Body of pancreas (tissue), 4 donors: ENCODE results near the gene CRIP1.

Source experiments
- POLR2A ChIP-seq, 3 donors: fragments of 450-650 bp; IDR thresholded peaks; one replicate each; pipeline ENCODE4 v1.6.1; 2016; ENCODE audit warnings: antibody characterized with exemption in 3 of 3, mild to moderate bottlenecking in 2 of 3
- TF ChIP-seq, protein P1 (sequence below), 7 experiments: fragments of 450-650 bp in 4 of 7; fragments of 200-600 bp in 3 of 7; sonication (generic) in 3 of 7; IDR thresholded peaks; one replicate each; pipeline ENCODE4 v1.5.1; 2016 to 2019; ENCODE audit warnings: antibody characterized with exemption in 7 of 7

DNA sequence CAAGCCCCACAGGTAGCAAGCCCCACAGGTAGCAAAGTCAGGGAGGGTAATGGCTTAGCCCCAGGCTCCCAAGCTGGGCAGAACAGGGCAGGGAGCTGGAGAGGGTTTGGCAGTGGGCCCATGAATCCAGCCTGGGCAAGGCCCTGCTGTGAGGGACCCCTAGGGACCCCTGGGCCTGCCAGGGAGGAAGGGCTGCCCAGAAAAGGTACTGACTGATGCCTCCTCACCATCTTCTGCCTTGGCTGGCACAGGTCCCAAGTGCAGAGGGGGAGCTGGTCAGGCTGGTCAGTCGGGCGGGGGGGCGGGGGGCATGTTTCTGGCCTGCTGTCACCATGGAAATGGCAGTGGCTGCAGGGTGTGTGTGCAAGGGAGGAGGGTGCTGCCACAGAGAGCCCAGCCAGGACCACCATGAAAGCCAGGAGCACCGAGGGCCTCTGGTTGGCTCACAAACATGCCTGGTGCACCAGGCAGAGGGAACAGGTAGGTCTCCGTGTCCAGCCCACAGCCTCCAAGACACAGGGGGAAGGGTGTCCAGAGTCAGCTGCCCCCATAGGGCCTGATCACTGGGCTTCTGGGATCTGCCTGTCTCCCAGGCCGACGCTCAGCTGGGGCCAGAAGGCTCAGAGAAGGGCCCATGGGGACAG lies 13.5 kb upstream of the CRIP1 start:
- TF ChIP-seq, protein P1, sequence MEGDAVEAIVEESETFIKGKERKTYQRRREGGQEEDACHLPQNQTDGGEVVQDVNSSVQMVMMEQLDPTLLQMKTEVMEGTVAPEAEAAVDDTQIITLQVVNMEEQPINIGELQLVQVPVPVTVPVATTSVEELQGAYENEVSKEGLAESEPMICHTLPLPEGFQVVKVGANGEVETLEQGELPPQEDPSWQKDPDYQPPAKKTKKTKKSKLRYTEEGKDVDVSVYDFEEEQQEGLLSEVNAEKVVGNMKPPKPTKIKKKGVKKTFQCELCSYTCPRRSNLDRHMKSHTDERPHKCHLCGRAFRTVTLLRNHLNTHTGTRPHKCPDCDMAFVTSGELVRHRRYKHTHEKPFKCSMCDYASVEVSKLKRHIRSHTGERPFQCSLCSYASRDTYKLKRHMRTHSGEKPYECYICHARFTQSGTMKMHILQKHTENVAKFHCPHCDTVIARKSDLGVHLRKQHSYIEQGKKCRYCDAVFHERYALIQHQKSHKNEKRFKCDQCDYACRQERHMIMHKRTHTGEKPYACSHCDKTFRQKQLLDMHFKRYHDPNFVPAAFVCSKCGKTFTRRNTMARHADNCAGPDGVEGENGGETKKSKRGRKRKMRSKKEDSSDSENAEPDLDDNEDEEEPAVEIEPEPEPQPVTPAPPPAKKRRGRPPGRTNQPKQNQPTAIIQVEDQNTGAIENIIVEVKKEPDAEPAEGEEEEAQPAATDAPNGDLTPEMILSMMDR (IDR thresholded peaks at IDR 0.05): no peak
- no peak for TF ChIP-seq POLR2A (IDR thresholded peaks at IDR 0.05)
